Cardiac muscle cell (in vitro differentiated cells and primary cell): ENCODE data around the gene PCSK5. TPM values are rescaled to one million over a fixed set of nuclear protein-coding genes. Genes with fewer than 3 reads are reported as not detected.

Experiments
- DNase-seq, 2 donors: peaks; one replicate each; pipeline versions ENCODE4 v3.0.0 to v3.0.0-alpha.2; 2010 to 2017; ENCODE audit warnings: low read depth in 1 of 2, low spot score in 1 of 2
- H3K27ac ChIP-seq: fragments of 200-600 bp; sonication (generic); 2 replicates; pipeline ENCODE4 v1.5.1; 2016
- H3K27me3 ChIP-seq: fragments of 200-600 bp; sonication (generic); 2 replicates; pipeline ENCODE4 v1.6.0; 2016; ENCODE audit warnings: control low read depth
- H3K36me3 ChIP-seq: fragments of 200-600 bp; sonication (generic); 2 replicates; pipeline ENCODE4 v1.5.1; 2016; ENCODE audit warnings: control low read depth
- H3K4me1 ChIP-seq: fragments of 200-600 bp; sonication (generic); 2 replicates; pipeline ENCODE4 v1.8.1; 2017; ENCODE audit warnings: low read depth, mild to moderate bottlenecking, mixed run types
- H3K4me3 ChIP-seq: fragments of 200-600 bp; sonication (generic); 2 replicates; pipeline ENCODE4 v1.5.1; 2016; ENCODE audit warnings: mild to moderate bottlenecking
- H3K9me3 ChIP-seq: fragments of 200-600 bp; sonication (generic); 2 replicates; pipeline ENCODE4 v1.5.1; 2017; ENCODE audit warnings: low read depth, mild to moderate bottlenecking, control low read depth
- CTCF ChIP-seq: IDR thresholded peaks from 2 replicates; pipeline ENCODE4 v1.5.1; 2012; ENCODE audit warnings: low read depth, mild to moderate bottlenecking, low read length
- polyA plus RNA-seq: library from polyadenylated mRNA; unstranded; fragments of >200 nt; fragmentation: Nextera tagmentation; extraction: Ambion mirVana; gene quantifications from 2 replicates; pipeline ENCODE4 v1.2.1, GENCODE V29; 2016
- total RNA-seq: library from RNA; depleted of rRNA; stranded (reverse); fragments of >200 nt; gene quantifications from 2 replicates; pipeline ENCODE4 v1.2.3, GENCODE V29; 2016

Gene PCSK5
- total and polyA plus RNA-seq, 2 experiments from 2014 or later, result 6.8 to 9.6 TPM

DNA sequence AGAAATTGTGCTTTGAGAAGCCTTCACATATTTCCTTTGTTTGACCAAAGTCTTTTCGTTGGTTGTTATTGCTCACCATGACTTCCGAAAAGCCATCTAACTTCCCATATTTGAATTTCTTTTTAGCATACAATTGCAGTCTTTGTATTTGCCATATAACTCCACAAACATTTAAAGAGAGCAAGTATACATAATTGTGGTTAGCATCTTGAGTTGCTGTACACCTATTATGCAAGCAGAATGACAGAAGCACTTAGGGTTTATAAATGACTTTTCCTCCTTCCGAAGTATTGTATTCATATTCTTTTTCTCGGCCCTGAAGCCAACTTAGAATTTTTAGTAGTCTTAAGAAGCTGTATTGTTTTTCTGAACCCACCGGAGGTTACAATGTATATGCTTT is 253.4 kb downstream of the PCSK5 start:
- Histone ChIP-seq H3K4me1 (no peaks in the 10 kb centered on the region), H3K27me3 (no peaks in the 10 kb centered on the region), H3K9me3 (no peaks in the 10 kb centered on the region), H3K4me3 (no peak overlapping the region), H3K27ac (no peak overlapping the region), H3K36me3 (no peaks in the 10 kb centered on the region)
- DNase-seq, result no peak
- no peak for TF ChIP-seq CTCF

DNA sequence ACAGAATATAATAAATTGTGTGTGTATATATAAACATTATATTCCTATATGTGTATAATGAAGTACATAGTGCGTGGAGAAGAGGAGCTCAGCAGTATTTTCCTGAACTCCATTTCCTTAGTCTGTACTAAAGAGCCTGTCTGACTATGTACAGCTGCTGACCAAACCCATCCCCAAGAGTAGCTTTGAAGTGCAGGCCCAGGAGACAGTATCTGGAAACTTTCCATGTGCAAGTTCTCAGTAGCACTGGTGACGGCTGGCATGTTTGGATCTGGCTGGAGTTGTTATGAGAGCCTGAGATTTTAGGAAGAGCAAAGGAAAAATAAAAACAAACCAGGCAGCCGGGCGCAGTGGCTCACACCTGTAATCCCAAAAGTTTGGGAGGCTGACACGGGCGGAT is 259.5 kb downstream of the PCSK5 start:
- TF ChIP-seq CTCF, result no peak
- H3K9me3 ChIP-seq, result no peaks in the 10 kb centered on the region
- no peaks in the 10 kb centered on the region for H3K27me3 ChIP-seq
- DNase-seq, result peak in 1 of 2 donors; percentile 66
- H3K27ac ChIP-seq, result no peak overlapping the region
- no peak overlapping the region for H3K4me3 ChIP-seq
- no peaks in the 10 kb centered on the region for H3K4me1 ChIP-seq
- no peaks in the 10 kb centered on the region for H3K36me3 ChIP-seq

DNA sequence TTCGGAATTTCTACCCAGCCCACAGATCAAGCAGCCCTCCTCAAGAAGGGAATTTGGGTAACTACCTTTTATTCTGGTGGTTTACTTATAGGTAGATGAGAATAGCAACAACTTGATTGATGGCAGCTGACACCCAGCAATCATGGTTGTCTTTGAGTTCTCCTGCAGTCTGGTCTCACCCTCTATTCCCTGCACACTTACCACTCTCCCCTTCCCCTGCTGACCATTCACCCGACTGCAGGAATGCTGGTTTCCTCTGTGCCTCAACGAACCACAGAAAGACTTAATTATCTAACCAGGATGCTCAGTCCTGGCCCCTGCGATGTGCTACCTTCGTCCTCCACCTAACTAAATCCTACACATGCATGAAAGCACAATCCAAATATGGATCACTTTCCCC is 260.8 kb downstream of the PCSK5 start:
- H3K27me3 ChIP-seq, result no peaks in the 10 kb centered on the region
- no peak for DNase-seq
- no peaks in the 10 kb centered on the region for H3K36me3 ChIP-seq
- no peak overlapping the region for H3K27ac ChIP-seq
- TF ChIP-seq CTCF, result no peak
- H3K4me1 ChIP-seq, result no peaks in the 10 kb centered on the region
- H3K9me3 ChIP-seq, result no peaks in the 10 kb centered on the region
- no peak overlapping the region for H3K4me3 ChIP-seq

DNA sequence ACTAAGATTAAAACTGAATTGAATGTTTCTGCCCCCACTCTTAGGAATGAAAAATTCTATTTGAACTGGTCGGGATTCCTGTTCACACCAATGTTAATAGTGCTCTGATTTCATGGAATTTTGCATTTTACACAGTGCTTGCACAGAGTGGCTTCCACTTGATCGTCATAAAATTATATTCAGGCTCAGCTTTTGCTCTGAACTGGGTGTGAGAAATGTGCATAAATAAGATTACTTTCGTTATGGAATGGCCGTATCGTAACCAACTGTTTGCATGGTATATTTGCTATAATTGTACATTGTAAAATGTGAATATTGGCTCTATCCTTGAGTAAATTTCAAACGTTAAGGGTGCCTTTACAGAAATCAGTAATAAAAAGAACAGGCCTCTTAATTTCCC is 262.9 kb downstream of the PCSK5 start:
- Histone ChIP-seq H3K27ac (no peak overlapping the region), H3K4me3 (no peak overlapping the region), H3K9me3 (no peaks in the 10 kb centered on the region), H3K4me1 (no peaks in the 10 kb centered on the region), H3K36me3 (no peaks in the 10 kb centered on the region), H3K27me3 (no peaks in the 10 kb centered on the region)
- DNase-seq, result no peak
- no peak for TF ChIP-seq CTCF

DNA sequence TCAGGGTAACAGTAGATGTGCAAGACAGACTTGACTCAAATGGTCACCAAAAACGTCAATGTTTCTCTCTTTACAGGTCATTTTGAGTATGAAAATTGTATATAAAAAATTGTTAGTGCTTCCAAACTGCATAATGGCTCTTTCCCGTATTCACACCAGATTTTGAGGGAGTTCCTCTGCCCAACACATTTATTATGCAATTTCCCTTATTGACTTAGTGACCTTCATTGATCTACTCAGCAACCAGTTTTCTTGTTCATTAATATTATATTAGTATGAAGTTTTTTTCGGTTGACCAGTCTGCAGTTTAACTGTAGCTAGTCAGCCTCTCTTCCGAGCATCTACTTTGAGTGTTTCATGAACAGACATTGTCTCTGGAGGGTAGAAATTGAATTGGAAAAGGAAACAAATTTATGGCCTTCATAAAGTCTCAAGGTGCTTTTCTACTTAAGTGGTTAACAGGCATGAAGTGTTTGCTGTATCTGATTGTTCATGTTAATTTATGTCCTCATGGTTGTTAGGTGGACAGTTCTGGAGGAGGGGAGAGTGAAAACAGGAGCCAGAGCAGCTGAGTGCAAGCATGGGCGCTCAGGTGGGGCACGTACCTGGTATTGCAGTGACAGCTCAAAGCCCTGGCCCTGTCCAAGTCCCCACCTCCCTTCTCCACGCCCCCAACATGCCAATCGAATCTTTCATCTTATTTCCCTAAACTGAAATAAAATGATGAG is 263.6 kb downstream of the PCSK5 start:
- Histone ChIP-seq H3K36me3 (no peaks in the 10 kb centered on the region), H3K27me3 (no peaks in the 10 kb centered on the region), H3K9me3 (no peaks in the 10 kb centered on the region), H3K4me3 (no peak overlapping the region), H3K4me1 (no peaks in the 10 kb centered on the region), H3K27ac (no peak overlapping the region)
- no peak for DNase-seq
- no peak for TF ChIP-seq CTCF
